ENCODE measurements around the gene BANP. TPM values are rescaled to one million over a fixed set of nuclear protein-coding genes. Genes with fewer than 3 reads are reported as not detected.
"Not testable (repeated sequence)": the region's sequence is repeated elsewhere in the genome, so short reads cannot be mapped to it uniquely, and the experiment has no call there.

Gene BANP
- total RNA-seq, 1 donor from 2014 or later: 39.1 TPM

GRCh38 chr16:88034770-88035169 is 83.5 kb downstream of the BANP start:
- Mint-ChIP-seq H3K27me3 (ENCODE audit: low read depth) (no peaks in the 10 kb centered on the region), H3K9me3 (no peaks in the 10 kb centered on the region), H3K4me1 (no peaks in the 10 kb centered on the region), H3K36me3 (ENCODE audit: low read depth) (peaks cover 6% of the 10 kb centered on the region), H3K27ac (ENCODE audit: unreplicated experiment) (no peak overlapping the region), H3K4me3 (no peak overlapping the region)
- DNase-seq (ENCODE audit: low read depth, low spot score): no peak
- TF ChIP-seq CTCF (conservative IDR thresholded peaks at IDR 0.05): no peak

GRCh38 chr16:88035292-88035691 is 84.1 kb downstream of the BANP start:
- Mint-ChIP-seq H3K27me3 (ENCODE audit: low read depth) (no peaks in the 10 kb centered on the region), H3K9me3 (no peaks in the 10 kb centered on the region), H3K27ac (ENCODE audit: unreplicated experiment) (no peak overlapping the region), H3K4me1 (no peaks in the 10 kb centered on the region), H3K36me3 (ENCODE audit: low read depth) (peaks cover 6% of the 10 kb centered on the region), H3K4me3 (no peak overlapping the region)
- TF ChIP-seq CTCF (conservative IDR thresholded peaks at IDR 0.05): no peak
- no peak for DNase-seq (ENCODE audit: low read depth, low spot score)

- H3K36me3 Mint-ChIP-seq (ENCODE audit: low read depth); H3K27me3 Mint-ChIP-seq (ENCODE audit: low read depth); H3K9me3 Mint-ChIP-seq; DNase-seq (ENCODE audit: low read depth, low spot score); H3K4me3 Mint-ChIP-seq; H3K4me1 Mint-ChIP-seq: not testable (repeated sequence)
- H3K27ac Mint-ChIP-seq (ENCODE audit: unreplicated experiment): peak overlapping the region; percentile 91
These were observed 84.8 kb downstream of the BANP start for GRCh38 chr16:88035884-88036639.

- DNase-seq (ENCODE audit: low read depth, low spot score); H3K9me3 Mint-ChIP-seq; H3K27me3 Mint-ChIP-seq (ENCODE audit: low read depth); H3K36me3 Mint-ChIP-seq (ENCODE audit: low read depth); H3K4me1 Mint-ChIP-seq; H3K4me3 Mint-ChIP-seq: not testable (repeated sequence)
- H3K27ac Mint-ChIP-seq (ENCODE audit: unreplicated experiment): peak overlapping the region; percentile 91
These were observed 85.4 kb downstream of the BANP start for GRCh38 chr16:88036640-88036996.

- not testable (repeated sequence) for H3K36me3 Mint-ChIP-seq (ENCODE audit: low read depth); H3K4me1 Mint-ChIP-seq; H3K27ac Mint-ChIP-seq (ENCODE audit: unreplicated experiment)
These were observed 86.1 kb downstream of the BANP start for GRCh38 chr16:88037359-88037758.

GRCh38 chr16:88037876-88038525 is 86.8 kb downstream of the BANP start:
- H3K9me3 Mint-ChIP-seq; H3K27ac Mint-ChIP-seq (ENCODE audit: unreplicated experiment); H3K4me1 Mint-ChIP-seq; DNase-seq (ENCODE audit: low read depth, low spot score); H3K36me3 Mint-ChIP-seq (ENCODE audit: low read depth); H3K27me3 Mint-ChIP-seq (ENCODE audit: low read depth); H3K4me3 Mint-ChIP-seq: not testable (repeated sequence)

More at GRCh38 chr16:88037359-88037758, 86.1 kb downstream of the BANP start:
- not testable (repeated sequence) for H3K9me3 Mint-ChIP-seq; DNase-seq (ENCODE audit: low read depth, low spot score); H3K27me3 Mint-ChIP-seq (ENCODE audit: low read depth); H3K4me3 Mint-ChIP-seq

- not testable (repeated sequence) for H3K4me3 Mint-ChIP-seq; H3K36me3 Mint-ChIP-seq (ENCODE audit: low read depth); H3K9me3 Mint-ChIP-seq; DNase-seq (ENCODE audit: low read depth, low spot score); H3K4me1 Mint-ChIP-seq; H3K27me3 Mint-ChIP-seq (ENCODE audit: low read depth)
- H3K27ac Mint-ChIP-seq (ENCODE audit: unreplicated experiment): peak overlapping the region; percentile 81
These were observed 87.3 kb downstream of the BANP start for GRCh38 chr16:88038526-88038908.

GRCh38 chr16:88039591-88039990 is 88.4 kb downstream of the BANP start:
- no peak for DNase-seq (ENCODE audit: low read depth, low spot score)
- peaks cover 6% of the 10 kb centered on the region for H3K36me3 Mint-ChIP-seq (ENCODE audit: low read depth)
- no peak overlapping the region for H3K4me3 Mint-ChIP-seq
- peaks cover 6% of the 10 kb centered on the region for H3K4me1 Mint-ChIP-seq
- no peaks in the 10 kb centered on the region for H3K9me3 Mint-ChIP-seq
- no peak overlapping the region for H3K27ac Mint-ChIP-seq (ENCODE audit: unreplicated experiment)
- no peak for TF ChIP-seq CTCF (conservative IDR thresholded peaks at IDR 0.05)
- no peaks in the 10 kb centered on the region for H3K27me3 Mint-ChIP-seq (ENCODE audit: low read depth)

GRCh38 chr16:88040196-88040876 is 89.1 kb downstream of the BANP start:
- H3K4me3 Mint-ChIP-seq; H3K36me3 Mint-ChIP-seq (ENCODE audit: low read depth); H3K4me1 Mint-ChIP-seq; H3K27me3 Mint-ChIP-seq (ENCODE audit: low read depth); DNase-seq (ENCODE audit: low read depth, low spot score); H3K9me3 Mint-ChIP-seq: not testable (repeated sequence)
- peak overlapping the region; percentile 83 for H3K27ac Mint-ChIP-seq (ENCODE audit: unreplicated experiment)

- not testable (repeated sequence) for H3K27me3 Mint-ChIP-seq (ENCODE audit: low read depth); H3K9me3 Mint-ChIP-seq; H3K36me3 Mint-ChIP-seq (ENCODE audit: low read depth); H3K4me1 Mint-ChIP-seq; H3K27ac Mint-ChIP-seq (ENCODE audit: unreplicated experiment); H3K4me3 Mint-ChIP-seq; DNase-seq (ENCODE audit: low read depth, low spot score)
These were observed 89.6 kb downstream of the BANP start for GRCh38 chr16:88040877-88041244.
